ENCODE data around the gene TUBA8.
"Not testable (repeated sequence)": the region's sequence is repeated elsewhere in the genome, so short reads cannot be mapped to it uniquely, and the experiment has no call there.

The TUBA8 gene

GRCh38 chr22:18110194-18110953, at the start of gene TUBA8:
Gene TUBA8, plus strand, starts transcription at chr22:18110809. Its CDS starts 57 bp downstream, at chr22:18110866.
- DNase-seq (ENCODE audit: low read depth): no peak

DNA sequence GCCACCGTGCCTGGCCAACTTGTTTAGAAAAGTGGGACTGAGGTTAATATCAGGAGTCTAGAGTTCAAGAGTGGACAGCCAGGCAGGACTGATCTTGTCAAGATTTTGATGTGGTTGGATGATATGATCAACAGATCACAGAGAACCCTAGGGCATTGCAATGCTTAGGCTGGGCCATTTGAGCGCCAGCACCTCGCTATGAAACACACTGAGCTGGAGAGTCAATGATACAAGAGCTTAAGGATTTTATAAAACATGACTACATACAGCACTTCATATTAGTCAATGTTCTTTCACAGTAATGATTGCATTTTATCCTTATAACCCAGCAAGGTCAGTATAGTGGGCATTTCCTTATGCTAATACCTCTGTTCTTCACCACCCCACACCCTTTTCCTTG, 48.2 kb upstream of the TUBA8 start:
- DNase-seq (ENCODE audit: low read depth): no peak

GRCh38 chr22:18063306-18063705, 47.3 kb upstream of the TUBA8 start:
- DNase-seq (ENCODE audit: low read depth): no peak

DNA sequence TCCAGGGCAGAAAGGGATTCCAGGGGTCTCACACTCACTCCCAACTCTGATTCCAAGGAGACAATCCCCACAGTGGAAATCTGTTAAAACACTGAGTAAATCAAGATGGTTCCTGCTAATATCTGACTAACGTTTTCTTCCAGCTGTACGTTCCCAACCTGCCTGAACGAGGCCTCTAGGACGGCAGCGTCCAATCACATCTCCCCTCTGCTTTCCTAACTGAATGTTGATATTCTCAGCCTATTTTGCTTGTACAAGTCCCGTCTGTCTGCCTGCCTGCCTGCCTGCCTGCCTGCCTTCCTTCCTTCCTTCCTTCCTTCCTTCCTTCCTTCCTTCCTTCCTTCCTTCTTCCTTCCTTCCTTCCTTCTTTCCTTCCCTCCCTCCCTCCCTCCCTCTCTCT, 46.9 kb upstream of the TUBA8 start:
- DNase-seq (ENCODE audit: low read depth): not testable (repeated sequence)

DNA sequence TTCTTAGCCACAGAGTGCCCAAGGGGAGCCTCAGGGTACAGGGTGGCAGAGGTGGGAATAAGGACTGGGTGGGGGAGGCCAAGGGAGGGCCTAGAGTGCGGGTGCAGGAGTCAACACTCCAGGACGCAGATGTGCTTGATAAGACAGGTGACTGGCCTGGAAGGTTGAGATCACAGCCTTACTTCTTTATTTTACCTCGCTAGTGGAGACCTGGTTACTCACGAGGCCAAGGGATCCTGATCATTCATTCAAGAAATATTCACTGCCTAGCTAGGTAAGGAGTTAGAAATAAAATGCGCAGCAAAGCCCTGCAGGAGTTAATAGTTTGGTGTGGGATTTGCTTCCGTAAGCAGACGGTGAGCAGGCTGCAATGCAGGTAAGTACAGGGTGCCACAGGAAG, 46.0 kb upstream of the TUBA8 start:
- no peak for DNase-seq (ENCODE audit: low read depth)

GRCh38 chr22:18065256-18065655, 45.4 kb upstream of the TUBA8 start:
- DNase-seq (ENCODE audit: low read depth): no peak

GRCh38 chr22:18066181-18066859, 44.3 kb upstream of the TUBA8 start:
- no peak for DNase-seq (ENCODE audit: low read depth)

- DNase-seq (ENCODE audit: low read depth): no peak
Observed at GRCh38 chr22:18067121-18067520, 43.5 kb upstream of the TUBA8 start.

DNA sequence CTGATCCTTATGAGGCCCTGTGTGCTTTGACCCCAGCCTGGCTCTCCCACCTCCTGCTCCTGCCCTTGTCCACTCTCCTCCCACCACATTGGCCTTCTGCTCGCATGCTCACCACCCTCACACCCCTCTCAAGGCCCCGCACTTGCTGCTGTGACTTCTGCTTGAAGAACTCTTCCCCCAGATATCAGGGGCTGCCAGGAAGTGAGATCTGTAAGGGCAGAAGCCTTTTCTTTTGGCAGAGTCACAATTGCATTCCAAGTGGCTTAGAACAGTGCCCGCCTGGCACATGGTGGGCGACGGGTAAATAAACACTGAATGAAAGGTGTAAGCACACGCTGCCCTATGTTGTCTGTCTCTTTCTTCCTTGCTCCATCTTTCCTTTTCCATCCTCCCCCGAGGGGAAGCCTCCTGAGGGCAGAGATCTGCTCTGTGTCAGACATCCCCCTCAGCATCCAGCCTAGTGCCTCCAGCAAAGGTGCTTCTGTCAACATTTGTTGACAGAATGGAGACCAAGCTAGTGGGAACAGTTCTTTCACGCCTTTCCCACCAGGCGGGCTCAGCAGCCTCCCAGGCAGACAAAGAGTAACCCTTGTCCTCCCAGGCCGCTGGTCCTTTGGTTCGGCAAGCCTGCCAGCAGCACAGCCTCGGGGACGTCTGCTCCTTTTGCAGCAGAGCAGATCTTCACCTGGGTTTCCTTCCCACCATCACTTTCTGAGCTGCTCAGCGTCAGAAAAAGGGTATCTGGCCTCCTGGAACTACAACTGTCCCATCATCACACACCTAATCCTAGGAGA, 42.9 kb upstream of the TUBA8 start:
- no peak for DNase-seq (ENCODE audit: low read depth)

DNA sequence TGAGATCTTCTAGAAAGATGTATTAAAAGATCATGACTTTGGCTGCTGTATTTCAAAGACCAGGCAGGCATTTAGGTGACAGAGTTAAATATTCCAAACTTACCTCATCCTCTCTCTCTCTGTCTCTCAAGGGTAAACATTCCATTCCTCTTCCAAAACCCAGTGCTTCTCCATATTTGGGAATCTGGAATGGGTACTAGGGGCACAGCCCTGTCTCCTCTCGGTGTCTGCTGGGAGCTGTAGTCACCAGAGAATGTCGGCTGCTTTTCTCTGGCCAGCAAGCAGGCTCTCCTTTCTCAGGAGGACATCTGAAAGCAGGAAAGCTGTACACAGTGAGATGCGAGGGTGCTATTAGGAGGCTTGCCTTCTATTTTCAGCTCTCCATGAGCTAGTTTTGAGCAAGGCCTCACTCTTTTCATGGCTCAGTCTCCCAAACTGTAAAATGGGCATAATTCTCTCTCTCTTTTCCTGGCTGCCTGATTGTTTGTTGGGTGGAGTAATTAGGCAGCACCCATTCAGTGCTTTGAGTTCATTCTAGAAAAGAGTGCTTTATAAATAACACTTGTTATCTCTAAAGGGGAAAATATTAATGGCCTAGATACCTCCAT, 42.1 kb upstream of the TUBA8 start:
- no peak for DNase-seq (ENCODE audit: low read depth)

- no peak for DNase-seq (ENCODE audit: low read depth)
Observed at GRCh38 chr22:18069041-18069440, 41.6 kb upstream of the TUBA8 start.

- no peak for DNase-seq (ENCODE audit: low read depth)
Observed at GRCh38 chr22:18070041-18070440, 40.6 kb upstream of the TUBA8 start.

GRCh38 chr22:18070556-18071306, 39.9 kb upstream of the TUBA8 start:
- DNase-seq (ENCODE audit: low read depth): no peak

- DNase-seq (ENCODE audit: low read depth): not testable (repeated sequence)
Observed at GRCh38 chr22:18071307-18071967, 39.2 kb upstream of the TUBA8 start.

- no peak for DNase-seq (ENCODE audit: low read depth)
Observed at GRCh38 chr22:18071968-18072310, 38.7 kb upstream of the TUBA8 start.

GRCh38 chr22:18073467-18073866, 37.1 kb upstream of the TUBA8 start:
- no peak for DNase-seq (ENCODE audit: low read depth)

- DNase-seq (ENCODE audit: low read depth): not testable (repeated sequence)
Observed at GRCh38 chr22:18073927-18074326, 36.7 kb upstream of the TUBA8 start.

DNA sequence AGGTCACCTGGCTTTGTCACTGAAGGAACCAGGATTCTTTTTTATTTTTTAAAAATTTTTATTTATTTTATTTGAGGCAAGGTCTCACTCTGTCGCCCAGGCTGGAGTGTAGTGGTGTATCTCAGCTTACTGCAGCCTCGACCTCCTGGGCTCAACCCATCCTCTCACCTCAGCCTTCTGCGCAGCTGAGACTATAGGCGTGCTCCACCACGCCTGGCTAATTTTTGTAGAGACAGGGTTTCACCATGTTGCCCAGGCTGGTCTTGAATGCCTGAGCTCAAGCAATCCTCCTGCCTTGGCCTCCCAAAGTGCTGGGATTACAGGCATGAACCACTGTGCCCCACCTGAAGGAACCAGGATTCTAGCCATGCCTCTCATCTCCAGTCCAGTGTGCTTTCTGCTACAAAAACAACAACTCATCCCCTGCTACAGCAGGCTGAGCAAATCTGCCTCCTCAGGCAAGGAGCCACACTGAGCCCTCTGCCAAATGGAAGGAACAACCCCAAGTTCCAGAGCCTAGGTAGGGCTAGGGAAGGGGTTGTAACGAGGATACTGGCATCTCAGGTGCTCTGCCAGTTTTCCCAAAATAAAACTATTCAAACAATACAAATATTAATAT, 35.4 kb upstream of the TUBA8 start:
- no peak for DNase-seq (ENCODE audit: low read depth)

- no peak for DNase-seq (ENCODE audit: low read depth)
Observed at GRCh38 chr22:18075720-18076497, 34.7 kb upstream of the TUBA8 start.

DNA sequence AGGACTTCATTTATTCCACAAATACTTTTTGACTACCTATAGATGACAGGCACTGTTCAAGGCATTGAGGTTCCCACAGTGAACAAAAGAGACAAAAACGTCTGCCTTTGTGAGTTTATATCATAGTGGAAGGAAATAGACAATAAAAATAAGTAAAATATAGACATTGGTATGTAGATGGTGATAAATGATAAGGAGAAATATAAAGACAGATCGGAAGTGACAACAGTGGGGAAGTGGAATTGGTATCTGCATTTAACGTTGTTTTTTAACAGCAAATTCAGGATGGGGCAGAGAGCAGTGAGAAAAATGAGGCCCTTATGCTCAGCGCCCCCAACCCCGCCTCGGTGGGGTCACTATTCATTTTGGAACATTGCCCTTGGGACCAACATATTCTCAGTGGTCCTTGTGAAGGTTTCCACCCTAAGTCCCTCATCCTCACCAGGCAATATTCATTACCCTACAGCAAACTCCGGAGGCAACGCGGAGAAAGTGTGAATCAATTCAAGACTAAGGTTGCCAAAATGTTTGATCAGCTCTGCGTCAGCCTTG, 33.4 kb upstream of the TUBA8 start:
- no peak for DNase-seq (ENCODE audit: low read depth)

Measured in stimulated activated CD8-positive, alpha-beta memory T cell treated with anti-CD3 and anti-CD28 coated beads, Interleukin-12 subunit alpha, Interleukin-12 subunit beta, amount 100 ng/mL, for 1 hour (primary cell).